Amniotic epithelial cell (primary cell): ENCODE measurements around the gene CBLN4.
A peak's percentile ranks its signal among the peaks of the same experiment; 100 is the strongest.

ENCODE experiments used
- DNase-seq: peaks from one replicate; pipeline ENCODE4 v3.0.0-alpha.2; 2010; ENCODE audit warnings: low read depth

Gene CBLN4

DNA sequence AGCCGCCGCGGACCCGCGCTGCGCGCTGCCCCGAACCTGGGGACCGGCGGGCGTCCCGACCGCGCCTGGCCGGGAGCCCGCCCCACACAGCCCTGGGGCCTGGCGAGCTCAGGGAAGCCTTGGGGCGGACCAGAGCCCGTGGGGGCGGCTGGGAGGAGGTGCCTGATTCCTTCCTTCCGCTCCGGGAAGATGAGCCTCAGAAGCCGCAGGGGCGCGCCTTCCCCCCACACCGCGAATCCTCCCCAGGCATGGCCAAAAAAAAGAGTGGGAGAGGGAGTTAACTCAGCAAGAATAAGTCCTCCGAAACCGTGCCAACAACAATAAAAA is at the start of gene CBLN4:
Gene CBLN4 (minus strand): TSS at position 131 of the 327 bp plus-strand sequence. CDS start 1,348 bp downstream, outside the sequence.
- DNase-seq, result no peak

GRCh38 chr20:56043227-56043626 is 37.9 kb upstream of the CBLN4 start:
- DNase-seq, result no peak

DNA sequence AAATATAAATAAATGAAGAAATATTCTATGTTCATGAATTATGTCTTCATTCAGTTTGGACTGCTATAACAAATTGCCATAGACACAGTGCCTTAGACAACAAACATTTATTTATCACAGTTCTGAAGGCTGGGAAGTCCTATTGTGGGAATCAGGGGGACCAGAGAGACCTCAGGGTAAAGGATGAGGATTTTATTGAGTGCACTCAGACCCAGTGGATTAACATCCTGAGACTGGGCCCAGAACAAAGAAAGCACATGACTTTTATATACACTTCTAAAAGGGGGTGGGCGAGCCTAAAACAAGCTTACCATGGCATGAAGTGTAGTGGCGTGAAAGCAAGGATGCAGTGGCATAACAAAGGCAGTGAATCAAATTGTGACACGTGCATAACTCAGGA is 26.9 kb upstream of the CBLN4 start:
- peak; percentile 3 for DNase-seq

DNA sequence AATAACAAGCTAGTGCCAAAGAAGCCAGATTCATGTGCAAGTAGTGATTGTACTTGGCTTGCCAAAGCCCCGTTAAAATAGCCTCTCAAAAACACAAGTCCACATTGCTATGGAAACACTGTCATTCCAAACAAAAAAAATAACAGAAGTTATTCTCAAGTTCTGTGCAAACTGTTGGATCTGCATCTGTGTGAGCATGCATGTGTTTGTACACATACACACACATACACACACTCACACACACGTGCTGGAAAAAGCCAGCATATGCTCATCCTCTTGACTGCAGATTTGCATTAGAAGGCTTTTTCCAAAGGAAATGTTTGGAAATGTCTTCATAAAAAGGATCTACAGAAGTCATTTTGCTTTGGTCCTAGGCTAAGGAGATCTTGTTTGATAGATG is 13.4 kb upstream of the CBLN4 start:
- DNase-seq, result no peak

- DNase-seq, result no peak
Observed at GRCh38 chr20:56018194-56018593, 12.9 kb upstream of the CBLN4 start.

DNA sequence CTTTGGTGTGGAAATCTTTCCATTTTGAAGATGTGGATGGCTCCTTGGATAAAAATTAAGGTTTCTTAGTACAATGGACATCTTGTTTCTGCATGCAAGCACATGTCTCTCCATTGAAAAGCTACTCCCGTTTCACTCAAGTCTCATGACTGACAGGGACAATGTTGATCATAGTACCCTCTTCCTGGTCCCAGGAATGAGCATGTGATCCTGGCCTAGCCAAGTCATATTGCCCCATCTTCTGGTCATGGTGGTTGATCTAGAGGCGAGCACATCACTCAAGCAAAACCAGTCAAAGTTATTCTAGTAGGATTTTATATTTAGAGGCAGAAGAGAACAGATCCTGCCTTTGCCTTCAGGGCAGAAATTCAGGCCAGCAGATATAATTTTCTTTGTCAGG is 12.2 kb upstream of the CBLN4 start:
- DNase-seq, result no peak

DNA sequence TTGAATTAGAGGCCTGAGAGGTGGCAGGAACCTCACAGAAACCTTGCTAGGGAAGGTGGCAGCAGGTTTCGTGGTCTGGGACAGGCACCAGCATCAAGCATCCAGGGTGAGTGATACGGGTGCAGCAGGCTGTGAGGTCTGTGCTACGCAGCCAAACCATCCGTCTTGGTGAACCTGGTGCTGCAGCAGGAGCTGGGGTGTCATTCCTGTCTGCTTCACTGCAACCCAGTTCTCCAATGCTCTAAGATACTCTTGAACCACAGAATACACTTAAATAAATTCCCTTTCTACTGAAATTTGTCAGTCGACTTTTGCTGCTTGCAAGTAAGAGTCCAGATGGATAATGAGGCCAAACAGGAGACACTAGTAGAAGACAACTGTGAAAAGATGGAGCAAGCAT is 9.7 kb upstream of the CBLN4 start:
- no peak for DNase-seq

DNA sequence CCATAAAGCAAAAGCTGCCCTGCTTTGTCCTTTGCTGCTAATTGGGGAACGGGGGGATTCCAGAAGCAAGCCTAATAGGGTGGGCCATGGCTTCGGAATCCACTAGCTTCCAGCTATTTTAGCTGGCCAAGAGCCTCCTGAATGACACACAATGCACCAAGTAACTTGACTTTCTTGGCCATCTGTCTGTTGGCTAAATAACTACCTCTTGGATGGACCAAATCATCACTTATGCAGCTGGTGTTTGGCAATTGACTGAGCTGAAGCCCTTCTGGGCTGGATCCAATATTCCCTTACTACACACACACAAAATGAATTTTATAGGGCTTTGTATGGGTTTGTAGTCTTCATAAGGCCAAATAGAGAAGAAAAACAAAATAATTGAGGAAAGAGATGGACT is 8.8 kb upstream of the CBLN4 start:
- no peak for DNase-seq

GRCh38 chr20:56004611-56005388 is 519 bp downstream of the CBLN4 start:
- no peak for DNase-seq

GRCh38 chr20:56004007-56004406 is 1.3 kb downstream of the CBLN4 start:
- DNase-seq, result no peak

GRCh38 chr20:56002908-56003800 is 2.2 kb downstream of the CBLN4 start:
- DNase-seq, result no peak

- no peak for DNase-seq
Observed at GRCh38 chr20:56001890-56002289, 3.4 kb downstream of the CBLN4 start.

DNA sequence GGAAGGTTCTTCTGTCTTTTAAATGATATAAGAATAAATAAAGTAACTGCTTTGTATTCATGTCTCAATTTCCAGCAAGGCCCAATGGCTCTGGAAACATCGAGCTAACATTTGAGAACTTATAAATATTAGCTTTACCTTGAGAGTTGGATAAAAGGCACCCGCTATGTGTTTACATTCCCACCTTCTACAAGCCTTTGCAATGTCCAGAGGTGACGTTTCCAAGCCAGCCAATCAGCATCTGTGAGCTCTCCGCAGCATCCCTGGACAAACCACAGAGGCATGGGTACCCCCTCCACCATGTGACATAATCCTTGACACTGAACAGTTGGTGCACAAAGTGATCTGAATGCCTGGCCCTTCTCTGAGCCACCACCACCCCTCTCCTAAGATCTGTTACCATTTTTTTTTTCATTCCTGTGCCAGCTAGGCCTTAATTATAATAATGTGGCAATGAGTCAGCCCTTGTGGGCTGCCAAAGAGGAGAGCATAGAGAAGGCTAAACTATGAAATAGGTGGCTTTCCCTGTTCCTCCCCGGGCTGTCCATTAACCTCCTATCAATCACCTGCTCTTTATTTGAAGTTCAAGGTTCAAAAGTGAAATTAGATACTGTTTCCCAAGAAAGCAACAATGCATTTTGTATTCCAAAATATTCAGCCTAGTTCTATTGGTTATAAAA is 4.1 kb downstream of the CBLN4 start:
- no peak for DNase-seq

DNA sequence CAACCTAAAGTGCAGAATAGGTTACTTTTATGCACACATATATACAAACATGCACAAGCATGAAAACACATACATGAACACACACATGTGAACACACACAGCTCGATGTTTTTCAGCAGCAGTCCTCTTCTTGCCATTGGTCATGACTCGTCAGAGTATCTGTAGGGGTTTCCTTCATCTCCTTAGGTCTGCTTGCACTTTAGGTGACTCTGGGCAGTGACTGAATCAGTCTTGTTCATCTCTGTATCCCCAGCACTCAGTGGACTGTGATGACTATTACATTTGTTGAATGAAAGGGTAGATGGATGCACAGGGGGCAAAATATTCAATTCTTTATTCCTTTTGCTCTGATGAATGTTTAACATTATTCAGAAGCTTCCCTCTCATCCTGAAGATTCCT is 26.8 kb downstream of the CBLN4 start:
- DNase-seq, result no peak

- no peak for DNase-seq
Observed at GRCh38 chr20:55977690-55978459, 27.4 kb downstream of the CBLN4 start.

DNA sequence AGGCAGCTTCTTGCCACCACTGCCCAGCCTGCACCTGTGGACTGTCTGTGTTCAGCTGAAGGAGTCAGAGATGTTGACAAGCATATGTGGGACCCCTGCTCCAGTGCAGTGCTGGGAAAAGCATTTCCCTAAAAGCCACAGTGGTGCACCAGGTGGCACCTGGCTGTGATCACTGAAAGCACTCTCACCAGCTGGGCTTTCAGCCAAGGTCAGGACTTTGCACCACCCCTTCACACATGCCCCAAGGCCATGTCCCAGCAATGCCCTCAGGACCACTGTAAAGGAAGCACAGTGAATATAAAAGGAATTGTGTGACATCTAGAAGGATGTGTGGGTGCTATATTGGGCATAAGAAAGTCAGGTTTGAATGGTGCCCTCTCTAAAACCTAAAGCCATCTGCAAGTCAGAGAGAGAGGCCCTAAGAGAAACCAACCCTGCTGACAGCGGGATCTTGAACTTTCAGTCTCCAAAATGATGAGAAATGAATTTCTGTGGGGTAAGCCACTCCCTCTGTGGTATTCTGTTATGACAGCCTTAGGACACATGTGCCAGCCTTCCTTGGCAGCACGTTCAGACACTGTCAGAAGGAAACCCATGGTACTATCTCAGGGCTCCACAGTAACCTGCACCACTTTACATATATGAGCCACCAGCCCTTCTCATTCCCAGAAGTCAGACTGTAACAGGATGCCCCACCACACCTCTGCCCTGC is 30.7 kb downstream of the CBLN4 start:
- DNase-seq, result no peak

GRCh38 chr20:55964790-55965189 is 40.5 kb downstream of the CBLN4 start:
- DNase-seq, result no peak

DNA sequence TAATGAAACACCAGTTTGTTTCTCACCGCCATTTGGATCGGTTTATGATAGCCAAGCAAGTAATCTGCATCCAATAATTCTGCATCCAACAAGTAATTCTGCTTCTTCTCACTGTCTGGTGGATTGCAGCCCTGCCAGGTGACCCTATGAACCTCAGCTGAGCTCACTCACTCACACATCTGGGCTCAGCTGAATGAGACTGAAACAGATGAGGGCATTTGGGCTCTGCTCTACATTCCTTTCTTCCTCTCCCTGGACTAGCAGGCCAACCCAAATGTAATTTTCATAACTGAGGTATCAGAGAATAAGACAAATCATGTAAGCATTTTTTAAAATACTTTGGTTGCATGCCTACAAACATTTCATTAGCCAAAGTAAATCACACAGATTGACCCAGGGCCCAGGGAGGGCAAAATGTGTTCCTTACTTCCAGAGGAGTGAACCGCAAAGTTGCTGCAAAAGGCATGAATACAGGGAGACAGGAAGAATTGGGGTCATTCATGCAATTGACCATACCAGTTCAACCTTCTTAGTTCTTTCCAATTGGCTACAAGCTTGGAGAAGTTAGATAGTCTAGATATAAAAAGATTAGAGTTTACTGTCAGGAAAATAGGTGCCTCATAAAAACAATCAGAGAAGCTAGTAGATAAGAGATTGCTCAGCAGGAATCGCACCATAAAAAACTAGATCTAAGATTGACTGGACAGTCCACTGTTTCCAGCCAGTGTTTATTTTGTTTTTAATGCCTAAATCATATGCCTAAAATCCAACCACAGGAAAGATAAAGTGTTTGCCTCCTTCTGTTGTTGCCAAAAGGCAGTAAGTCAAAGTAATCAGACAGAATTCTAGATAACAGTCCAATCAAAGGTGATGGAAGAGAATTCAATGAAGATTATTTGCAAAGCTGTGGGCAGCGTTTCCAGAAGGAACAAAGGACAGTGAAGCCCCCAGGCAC is 43.7 kb downstream of the CBLN4 start:
- no peak for DNase-seq

GRCh38 chr20:55953201-55953600 is 52.1 kb downstream of the CBLN4 start:
- no peak for DNase-seq

GRCh38 chr20:55947701-55948100 is 57.6 kb downstream of the CBLN4 start:
- DNase-seq, result no peak
